GM19193 (cell line): ENCODE measurements around the gene FNIP2.

ENCODE experiments used
- POLR2A ChIP-seq: IDR thresholded peaks from 4 replicates; pipeline ENCODE4 v1.6.1; 2011; ENCODE audit not compliant: insufficient read depth, insufficient read length; ENCODE audit errors: extremely low read depth

FNIP2 gene

GRCh38 chr4:158933236-158933635 is 164.4 kb downstream of the FNIP2 start:
- no peak for TF ChIP-seq POLR2A

GRCh38 chr4:158934996-158935669 is 166.3 kb downstream of the FNIP2 start:
- TF ChIP-seq POLR2A: no peak

DNA sequence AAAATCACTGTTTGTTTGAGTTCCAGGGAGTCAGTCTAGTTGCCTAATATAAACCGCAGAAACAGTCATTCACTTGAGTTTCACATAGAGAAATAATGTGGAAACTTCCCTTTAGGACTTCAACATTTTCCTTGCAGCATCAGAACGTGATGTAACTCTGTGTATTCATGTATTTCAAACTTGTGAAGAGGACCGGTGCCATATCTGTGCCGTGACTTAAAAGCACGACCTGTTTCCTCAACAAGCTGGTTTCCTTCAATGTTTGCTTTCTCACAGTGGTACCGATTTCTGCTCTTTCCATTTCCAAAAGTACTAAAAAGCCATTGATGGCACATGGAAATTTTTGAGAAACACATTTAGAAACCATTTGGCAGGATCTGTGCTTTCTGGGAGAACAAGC is 167.4 kb downstream of the FNIP2 start:
- TF ChIP-seq POLR2A: no peak

- TF ChIP-seq POLR2A: no peak
Observed at GRCh38 chr4:158938220-158939044, 169.6 kb downstream of the FNIP2 start.

DNA sequence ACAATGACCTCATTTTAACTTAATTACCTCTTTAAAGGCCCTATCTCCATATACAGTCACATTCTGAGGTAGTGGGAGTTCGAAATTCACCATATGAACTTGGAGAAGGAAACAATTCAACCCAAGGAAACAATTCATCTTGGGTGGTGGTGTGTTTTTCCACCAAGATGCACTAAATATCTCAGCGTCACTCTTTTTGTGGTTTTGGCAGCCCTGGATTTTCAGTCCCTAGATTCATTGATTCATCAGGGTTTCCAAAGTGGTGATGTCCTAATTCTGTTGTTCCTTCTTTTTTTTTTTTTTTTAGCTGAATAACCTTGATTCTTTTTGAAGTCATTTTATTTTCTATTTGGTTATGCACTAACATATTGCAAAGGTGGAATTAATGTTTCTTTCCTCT is 171.4 kb downstream of the FNIP2 start:
- TF ChIP-seq POLR2A: no peak

- TF ChIP-seq POLR2A: no peak
Observed at GRCh38 chr4:158941321-158941720, 172.5 kb downstream of the FNIP2 start.

DNA sequence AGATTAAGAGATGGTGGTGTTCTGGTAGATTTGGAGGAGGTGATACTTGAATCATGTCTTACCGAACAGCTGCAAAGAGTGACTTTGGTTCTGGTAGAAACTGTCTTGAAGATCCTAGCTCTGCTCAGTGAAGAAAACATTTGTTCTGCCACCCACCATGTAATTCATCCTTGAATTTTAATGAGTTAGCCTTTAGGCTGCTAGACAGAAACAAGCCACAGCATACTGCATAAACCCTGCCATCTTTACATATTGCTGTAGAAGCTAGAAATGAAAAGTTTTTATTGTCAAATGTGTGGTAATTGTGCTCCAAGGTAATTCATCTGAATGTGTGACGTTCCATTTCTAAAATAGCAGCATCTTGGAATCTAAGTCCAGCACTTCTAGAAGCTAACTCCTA is 173.1 kb downstream of the FNIP2 start:
- TF ChIP-seq POLR2A: no peak

DNA sequence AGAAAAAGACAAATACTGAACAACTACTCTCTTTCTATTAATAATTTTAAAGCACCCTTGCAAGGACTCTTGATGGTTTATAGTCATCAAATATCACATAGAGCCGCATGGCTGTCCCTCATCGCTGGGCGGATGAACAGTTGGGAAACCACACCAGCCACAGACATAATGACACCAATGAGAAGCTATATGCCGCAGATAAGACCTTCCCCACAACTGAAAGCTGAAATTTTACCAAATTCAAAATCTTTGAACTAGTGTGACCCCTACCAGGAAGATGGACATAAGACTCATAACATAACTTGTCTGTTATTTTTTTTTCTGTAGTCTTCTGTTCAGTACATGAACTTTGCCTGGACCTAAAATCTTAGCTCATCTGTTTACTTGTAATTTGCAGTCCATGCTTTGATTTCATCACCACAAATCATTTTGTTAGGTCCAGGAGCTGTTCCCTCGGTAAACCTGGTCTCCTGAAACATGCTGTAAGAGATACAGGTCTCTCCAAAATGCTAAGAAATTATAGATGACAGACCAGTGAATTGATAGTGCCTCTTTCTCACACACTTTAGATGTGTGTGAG is 176.8 kb downstream of the FNIP2 start:
- no peak for TF ChIP-seq POLR2A

- TF ChIP-seq POLR2A: no peak
Observed at GRCh38 chr4:158946825-158947224, 178.0 kb downstream of the FNIP2 start.

GRCh38 chr4:158948071-158948470 is 179.2 kb downstream of the FNIP2 start:
- TF ChIP-seq POLR2A: no peak

GRCh38 chr4:158949099-158949498 is 180.3 kb downstream of the FNIP2 start:
- TF ChIP-seq POLR2A: no peak
